Stimulated activated effector memory CD8-positive, alpha-beta T cell treated with anti-CD3 and anti-CD28 coated beads, Interleukin-12 subunit alpha, Interleukin-12 subunit beta, amount 100 ng/mL, for 72 hours (primary cell): ENCODE data around the gene ANKRD18A.

ENCODE experiments used
- ATAC-seq: fragments of 150-1000 bp; cut with Tn5 transposase; 2 replicates; pipeline ENCODE4 v1.10.0; 2021
- DNase-seq, 2 donors: peaks; one replicate each; pipeline ENCODE4 v3.0.0; 2021 to 2022; ENCODE audit warnings: low spot score in 2 of 2
- H3K27ac Mint-ChIP-seq: one replicate; pipeline ENCODE4 v1.8.0; 2022; ENCODE audit warnings: mild to moderate bottlenecking, mixed read lengths
- H3K36me3 Mint-ChIP-seq: one replicate; pipeline ENCODE4 v1.8.0; 2022; ENCODE audit warnings: mild to moderate bottlenecking, mixed read lengths
- H3K4me1 Mint-ChIP-seq: one replicate; pipeline ENCODE4 v1.8.0; 2022; ENCODE audit warnings: mixed read lengths
- H3K4me3 Mint-ChIP-seq: one replicate; pipeline ENCODE4 v1.8.0; 2022; ENCODE audit warnings: mild to moderate bottlenecking, mixed read lengths
- H3K9me3 Mint-ChIP-seq: one replicate; pipeline ENCODE4 v1.8.0; 2022; ENCODE audit warnings: mixed read lengths

Gene ANKRD18A

DNA sequence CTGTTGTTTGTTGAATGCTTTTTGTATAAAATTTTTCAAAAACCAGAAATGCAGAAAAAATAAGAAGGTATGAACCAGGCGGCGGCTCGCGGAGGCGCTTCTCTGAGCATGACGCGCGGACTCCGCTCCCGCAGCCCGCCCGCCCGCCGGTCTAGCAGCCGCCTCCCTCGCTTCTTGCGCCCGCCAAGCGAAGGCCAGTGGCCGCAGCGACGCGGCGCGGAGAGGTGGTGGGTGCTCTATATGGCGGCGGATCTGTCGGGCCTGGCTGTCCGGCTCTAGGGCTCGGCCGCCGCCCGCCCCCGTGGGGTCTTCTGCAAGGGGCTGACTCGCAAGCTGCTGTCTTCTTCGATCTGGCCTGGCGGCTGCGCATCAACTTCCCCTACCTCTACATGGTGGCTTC is 93.8 kb downstream of the ANKRD18A start:
- Mint-ChIP-seq H3K9me3 (no peaks in the 10 kb centered on the region), H3K27ac (no peak overlapping the region), H3K4me3 (no peak overlapping the region), H3K36me3 (no peaks in the 10 kb centered on the region), H3K4me1 (no peaks in the 10 kb centered on the region)
- no peak for ATAC-seq
- DNase-seq: no peak

DNA sequence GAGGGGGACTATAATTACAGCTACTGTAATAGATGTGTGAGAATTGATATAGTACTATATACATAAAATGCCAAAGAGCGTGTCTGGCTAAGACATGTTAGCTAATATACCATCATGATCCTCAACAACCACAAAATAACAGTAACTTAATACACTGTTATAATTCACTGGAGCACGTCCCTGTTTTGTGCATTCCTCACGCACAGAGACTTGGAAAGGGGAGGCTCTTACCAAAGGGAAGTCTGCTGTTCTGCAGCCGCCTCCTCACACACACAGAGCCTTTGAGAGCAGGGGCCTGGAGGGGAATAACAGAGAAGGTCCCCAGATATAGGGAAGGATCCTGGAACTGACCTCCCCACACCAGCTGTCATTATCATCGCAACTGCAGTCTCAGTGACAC is 97.3 kb downstream of the ANKRD18A start:
- DNase-seq: no peak
- Mint-ChIP-seq H3K4me1 (no peaks in the 10 kb centered on the region), H3K36me3 (no peaks in the 10 kb centered on the region), H3K27ac (no peak overlapping the region), H3K9me3 (no peaks in the 10 kb centered on the region), H3K4me3 (no peak overlapping the region)
- no peak for ATAC-seq

DNA sequence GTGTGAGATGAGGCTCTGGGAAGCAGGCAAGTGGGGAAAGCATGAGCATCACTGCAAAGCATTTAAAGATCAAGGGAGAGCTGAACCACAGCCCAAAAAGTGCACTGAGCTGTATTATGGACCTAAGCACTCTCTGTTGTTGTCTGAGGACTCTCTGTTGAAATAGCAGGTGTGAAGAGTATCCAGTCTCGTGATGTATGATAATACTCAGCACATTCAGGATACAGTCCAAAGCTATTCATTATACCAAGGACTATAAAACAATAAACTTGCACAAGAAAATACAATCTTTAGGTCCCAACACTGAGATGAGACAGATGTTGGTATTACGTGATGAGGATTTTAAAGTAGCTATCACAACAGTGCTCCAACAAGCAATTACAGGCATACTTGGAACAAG is 98.6 kb downstream of the ANKRD18A start:
- H3K4me1 Mint-ChIP-seq: no peaks in the 10 kb centered on the region
- no peak overlapping the region for H3K27ac Mint-ChIP-seq
- no peak overlapping the region for H3K4me3 Mint-ChIP-seq
- DNase-seq (no peak), ATAC-seq (no peak)
- H3K36me3 Mint-ChIP-seq: no peaks in the 10 kb centered on the region
- H3K9me3 Mint-ChIP-seq: no peaks in the 10 kb centered on the region
